ENCODE data around the gene FADS3. TPM values are rescaled to one million over a fixed set of nuclear protein-coding genes. Genes with fewer than 3 reads are reported as not detected.
A peak's percentile ranks its signal among the peaks of the same experiment; 100 is the strongest.

Gene FADS3
- total RNA-seq, 1 experiment from 2014 or later = 26.6 TPM

GRCh38 chr11:61905067-61905696, 13.8 kb upstream of the FADS3 start:
- in situ Hi-C loops (cut with HindIII; ENCODE audit: low pct_unique_long_range_greater_than_20kb, low sequenced_read_pairs) = no loop called here
- DNase-seq (ENCODE audit: low read depth, low spot score) = no peak

DNA sequence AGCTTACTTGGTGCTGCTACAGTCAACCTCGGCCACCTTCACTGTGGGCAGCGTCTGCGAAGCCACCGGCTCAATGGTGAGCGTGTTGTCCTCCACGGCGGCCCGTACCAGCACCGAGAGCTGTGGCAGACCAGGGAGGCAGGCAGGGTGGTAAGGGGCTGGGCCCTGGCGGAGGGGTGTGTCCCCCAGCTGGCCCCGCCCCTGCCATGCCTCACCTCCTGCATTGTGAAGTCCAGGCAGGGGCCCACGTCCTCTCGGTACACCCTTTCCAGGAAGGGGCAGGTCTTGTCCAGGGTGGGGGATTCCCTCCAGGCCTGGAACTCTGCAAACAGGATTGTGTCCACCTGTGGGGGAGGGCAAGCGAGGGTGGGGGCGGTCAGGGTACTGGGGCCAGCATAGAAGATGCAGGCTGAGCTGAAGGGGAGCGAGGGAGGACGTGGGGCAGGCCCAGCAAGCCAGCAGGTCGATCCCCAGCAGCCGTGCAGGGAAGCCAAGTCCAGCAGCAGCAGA, 13.2 kb upstream of the FADS3 start:
- in situ Hi-C loops (cut with HindIII; ENCODE audit: low pct_unique_long_range_greater_than_20kb, low sequenced_read_pairs) = no loop called here
- DNase-seq (ENCODE audit: low read depth, low spot score) = no peak

DNA sequence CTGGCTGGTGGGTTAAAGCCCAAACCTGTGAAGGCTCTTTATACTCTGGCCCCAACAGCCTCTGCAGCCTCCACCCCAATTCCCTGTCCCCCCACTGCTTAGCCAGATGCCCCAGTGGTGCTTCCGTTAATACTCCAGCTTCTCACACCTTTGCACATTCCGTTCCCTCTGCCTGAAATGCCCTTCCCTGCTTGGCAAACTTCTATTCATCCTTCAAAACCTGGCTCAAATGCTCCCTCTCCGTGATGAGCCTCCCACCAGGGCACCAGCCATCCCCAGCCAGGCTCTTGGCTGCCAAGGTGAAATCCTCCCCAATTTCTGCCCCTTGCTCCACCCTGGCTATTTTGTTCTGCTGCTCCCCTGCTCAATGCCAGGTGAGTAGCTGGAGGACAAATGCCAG, 12.5 kb upstream of the FADS3 start:
- no peak for DNase-seq (ENCODE audit: low read depth, low spot score)
- in situ Hi-C loops (cut with HindIII; ENCODE audit: low pct_unique_long_range_greater_than_20kb, low sequenced_read_pairs) = no loop called here

- in situ Hi-C loops (cut with HindIII; ENCODE audit: low pct_unique_long_range_greater_than_20kb, low sequenced_read_pairs) = no loop called here
- no peak for DNase-seq (ENCODE audit: low read depth, low spot score)
Observed at GRCh38 chr11:61902313-61902712, 11.0 kb upstream of the FADS3 start.

GRCh38 chr11:61901397-61901796, 10.1 kb upstream of the FADS3 start:
- no peak for DNase-seq (ENCODE audit: low read depth, low spot score)
- in situ Hi-C loops (cut with HindIII; ENCODE audit: low pct_unique_long_range_greater_than_20kb, low sequenced_read_pairs) = no loop called here

DNA sequence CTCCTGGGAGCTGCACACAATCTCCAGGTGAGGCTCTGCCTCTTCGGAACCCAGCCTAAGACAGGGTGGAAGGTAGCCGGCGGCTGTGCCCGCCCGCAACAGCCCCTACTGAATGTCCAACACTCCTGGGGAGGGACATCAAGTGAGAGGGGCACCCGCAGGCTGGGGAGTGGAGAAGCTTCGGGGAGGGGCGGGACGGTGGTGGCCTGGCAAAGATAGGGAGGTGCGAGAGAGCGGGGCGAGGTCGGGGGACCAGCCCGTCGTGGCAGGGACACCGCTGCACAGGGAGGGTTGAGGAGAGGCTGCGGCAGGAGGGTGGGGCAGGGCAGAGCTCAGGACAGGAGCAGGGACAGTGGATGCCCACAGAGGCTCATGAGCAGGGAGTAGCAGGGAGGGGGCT, 8.9 kb upstream of the FADS3 start:
- in situ Hi-C loops (cut with HindIII; ENCODE audit: low pct_unique_long_range_greater_than_20kb, low sequenced_read_pairs) = no loop called here
- no peak for DNase-seq (ENCODE audit: low read depth, low spot score)

GRCh38 chr11:61899146-61899841, 7.9 kb upstream of the FADS3 start:
- peak; percentile 74 for DNase-seq (ENCODE audit: low read depth, low spot score)
- in situ Hi-C loops (cut with HindIII; ENCODE audit: low pct_unique_long_range_greater_than_20kb, low sequenced_read_pairs) = no loop called here

DNA sequence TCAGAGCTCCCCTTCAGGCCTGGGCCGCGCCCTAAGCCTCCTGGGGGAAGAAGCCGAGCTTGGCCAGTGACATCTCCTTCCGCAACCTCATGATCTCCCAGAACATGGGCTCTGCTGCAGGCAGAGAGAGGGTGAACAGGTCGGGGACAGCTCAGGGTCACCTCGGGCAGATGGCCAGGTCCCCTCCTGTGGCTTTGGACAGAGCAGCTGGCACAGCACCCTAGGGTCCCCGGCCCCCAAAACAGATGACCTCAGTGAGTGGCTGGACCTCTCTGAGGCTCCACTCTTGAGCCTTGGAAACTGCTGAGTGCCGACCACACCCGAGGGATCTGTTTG, 6.9 kb upstream of the FADS3 start:
- in situ Hi-C loops (cut with HindIII; ENCODE audit: low pct_unique_long_range_greater_than_20kb, low sequenced_read_pairs) = no loop called here
- no peak for DNase-seq (ENCODE audit: low read depth, low spot score)

GRCh38 chr11:61897387-61898246, 6.3 kb upstream of the FADS3 start:
- peak; percentile 94 for DNase-seq (ENCODE audit: low read depth, low spot score)
- in situ Hi-C loops (cut with HindIII; ENCODE audit: low pct_unique_long_range_greater_than_20kb, low sequenced_read_pairs) = no loop called here

DNA sequence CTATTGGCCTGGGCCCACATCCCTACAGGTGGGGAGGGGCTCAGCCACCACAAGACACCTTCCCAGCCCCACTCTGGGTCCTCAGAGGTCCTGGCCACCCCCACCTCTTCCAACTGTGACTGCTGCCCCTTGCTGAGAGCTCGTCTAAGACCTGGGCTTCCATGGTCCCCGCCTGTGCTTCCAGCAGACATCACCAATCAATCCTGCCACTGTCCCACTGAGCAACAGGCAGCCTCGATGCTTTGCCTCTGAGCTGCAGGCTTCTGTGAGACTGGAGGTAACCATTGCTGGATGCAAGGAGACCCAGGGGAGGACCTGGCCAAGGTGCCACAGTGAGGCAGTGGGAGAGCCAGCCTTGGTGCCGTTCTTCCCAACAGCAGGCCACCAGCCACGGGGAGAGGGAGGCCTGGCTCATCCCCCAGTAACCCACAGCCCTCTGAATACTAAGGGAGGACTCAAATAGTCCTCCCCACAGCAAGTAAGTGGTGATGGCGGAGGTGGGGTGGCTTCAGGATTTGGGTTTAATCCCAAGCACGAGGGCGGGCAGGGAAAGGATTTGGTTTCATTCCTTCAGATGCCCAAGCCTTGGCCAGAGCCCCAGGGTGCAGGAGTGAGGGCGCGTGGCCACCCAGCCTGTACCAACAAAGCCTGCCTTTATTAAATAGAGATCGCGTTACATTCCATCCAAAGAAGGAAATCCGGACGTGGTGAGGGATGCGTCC, 5.5 kb upstream of the FADS3 start:
- in situ Hi-C loops (cut with HindIII; ENCODE audit: low pct_unique_long_range_greater_than_20kb, low sequenced_read_pairs) = no loop called here
- DNase-seq (ENCODE audit: low read depth, low spot score) = peak; percentile 92

GRCh38 chr11:61895718-61896059, 4.3 kb upstream of the FADS3 start:
- in situ Hi-C loops (cut with HindIII; ENCODE audit: low pct_unique_long_range_greater_than_20kb, low sequenced_read_pairs) = no loop called here
- DNase-seq (ENCODE audit: low read depth, low spot score) = no peak

DNA sequence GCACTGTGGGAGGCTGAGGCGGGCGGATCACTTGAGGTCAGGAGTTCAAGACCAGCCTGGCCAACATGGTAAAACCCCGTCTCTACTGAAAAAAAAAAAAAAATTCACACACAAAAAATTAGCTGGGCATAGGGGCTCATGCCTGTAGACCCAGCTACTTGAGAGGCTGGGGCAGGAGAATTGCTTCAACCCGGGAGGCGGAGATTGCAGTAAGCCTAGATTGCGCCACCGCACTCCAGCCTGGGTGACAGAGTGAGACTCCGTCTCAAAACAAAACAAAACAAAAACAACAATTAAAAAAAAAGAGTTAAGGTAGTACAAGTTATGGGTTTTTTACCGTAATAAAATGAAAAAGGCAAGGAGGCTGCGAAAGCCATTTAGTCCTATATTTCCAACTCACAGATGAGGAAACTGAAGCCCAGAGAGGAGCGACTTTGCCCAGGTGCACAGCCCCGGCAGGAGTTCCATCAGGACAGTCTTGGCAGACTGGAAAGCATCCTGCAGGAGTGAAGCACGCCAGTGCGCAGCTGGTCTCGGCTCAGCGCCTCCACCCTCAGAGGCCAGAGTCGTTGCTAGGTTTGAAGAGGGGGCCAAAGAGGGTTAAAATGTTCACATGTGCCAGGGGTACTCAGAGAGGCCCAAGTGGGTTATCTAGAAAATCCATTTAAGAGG, 3.8 kb upstream of the FADS3 start:
- in situ Hi-C loops (cut with HindIII; ENCODE audit: low pct_unique_long_range_greater_than_20kb, low sequenced_read_pairs) = no loop called here
- DNase-seq (ENCODE audit: low read depth, low spot score) = no peak

DNA sequence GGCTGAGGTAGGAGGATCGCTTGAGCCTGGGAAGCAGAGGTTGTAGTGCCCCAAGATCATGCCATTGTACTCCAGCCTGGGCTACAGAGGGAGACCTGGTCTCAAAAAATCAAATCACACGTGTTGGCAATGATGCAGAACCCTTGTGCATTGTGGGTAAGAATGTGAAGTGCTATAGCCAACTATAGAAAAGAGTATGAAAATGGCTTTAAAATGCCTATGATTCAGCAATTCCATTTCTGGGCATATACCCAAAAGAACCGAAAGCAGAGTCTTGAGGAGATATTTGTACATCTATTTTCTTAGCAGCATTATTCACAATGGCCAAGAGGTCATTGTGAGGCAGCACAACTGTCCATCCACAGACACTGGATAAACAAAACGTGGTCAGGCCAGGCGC, 2.6 kb upstream of the FADS3 start:
- DNase-seq (ENCODE audit: low read depth, low spot score) = no peak
- in situ Hi-C loops (cut with HindIII; ENCODE audit: low pct_unique_long_range_greater_than_20kb, low sequenced_read_pairs) = no loop called here

GRCh38 chr11:61892085-61892370, 683 bp upstream of the FADS3 start:
- no peak for DNase-seq (ENCODE audit: low read depth, low spot score)
- in situ Hi-C loops (cut with HindIII; ENCODE audit: low pct_unique_long_range_greater_than_20kb, low sequenced_read_pairs) = no loop called here

DNA sequence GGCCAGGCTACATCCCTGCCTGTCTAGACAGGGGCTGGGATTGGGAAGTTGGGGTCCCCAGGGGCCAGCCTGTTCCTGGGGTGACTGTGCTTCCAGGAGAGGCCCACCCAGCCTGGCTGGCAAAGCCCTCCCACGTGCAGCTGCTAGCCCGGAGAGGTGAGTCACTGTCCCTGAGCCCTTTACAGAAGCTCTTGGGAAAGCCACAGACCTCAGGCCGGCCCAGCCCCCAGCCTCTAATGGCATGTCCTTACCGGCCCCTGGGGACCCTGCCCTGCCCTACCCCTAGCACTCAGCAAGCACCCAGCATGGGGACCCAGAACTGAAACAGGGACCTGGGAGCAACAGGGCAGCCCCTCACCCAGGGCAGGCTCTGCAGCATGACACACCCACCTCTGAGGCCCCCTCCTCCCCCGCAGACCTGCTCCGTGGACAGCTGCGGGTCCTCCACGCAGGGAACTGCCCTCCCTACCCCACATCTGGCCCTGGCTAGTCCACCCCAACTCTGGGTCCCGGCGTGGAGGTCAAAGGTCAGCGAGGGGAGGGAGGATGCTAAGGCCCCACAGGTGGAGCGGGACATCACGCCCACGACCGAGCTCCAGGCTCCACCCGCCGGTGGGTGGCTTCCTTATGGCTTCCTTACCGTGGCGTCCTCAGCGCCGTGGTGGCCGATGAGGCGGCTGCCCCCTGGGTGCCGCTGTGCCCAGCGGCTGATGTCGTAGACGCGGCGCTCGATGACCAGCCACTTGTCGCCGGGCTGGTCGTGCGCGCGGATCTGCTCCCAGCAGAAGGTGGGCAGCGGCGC, 615 bp downstream of the FADS3 start:
- in situ Hi-C loops (cut with HindIII; ENCODE audit: low pct_unique_long_range_greater_than_20kb, low sequenced_read_pairs) = no loop called here
- DNase-seq (ENCODE audit: low read depth, low spot score) = no peak

DNA sequence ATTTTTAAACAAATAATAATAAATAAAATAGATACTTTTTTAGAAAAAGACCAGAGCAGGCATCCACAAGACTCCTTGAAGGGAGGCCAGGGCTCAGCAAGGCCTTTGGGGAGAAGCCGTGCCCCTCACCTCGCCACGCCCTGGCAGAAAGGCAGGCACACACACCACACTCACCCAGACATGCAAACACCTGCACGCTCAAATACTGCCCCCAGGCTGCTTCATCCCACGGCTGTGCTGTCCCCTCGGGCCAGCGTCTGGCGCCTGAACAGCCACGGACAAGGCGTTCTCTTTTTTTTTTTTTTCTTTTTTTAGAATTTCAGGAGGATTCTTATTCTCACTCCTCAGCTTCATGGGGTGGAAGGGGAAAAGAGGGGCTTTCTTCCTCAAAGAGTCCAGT, 1.5 kb downstream of the FADS3 start:
- DNase-seq (ENCODE audit: low read depth, low spot score) = no peak
- in situ Hi-C loops (cut with HindIII; ENCODE audit: low pct_unique_long_range_greater_than_20kb, low sequenced_read_pairs) = no loop called here

DNA sequence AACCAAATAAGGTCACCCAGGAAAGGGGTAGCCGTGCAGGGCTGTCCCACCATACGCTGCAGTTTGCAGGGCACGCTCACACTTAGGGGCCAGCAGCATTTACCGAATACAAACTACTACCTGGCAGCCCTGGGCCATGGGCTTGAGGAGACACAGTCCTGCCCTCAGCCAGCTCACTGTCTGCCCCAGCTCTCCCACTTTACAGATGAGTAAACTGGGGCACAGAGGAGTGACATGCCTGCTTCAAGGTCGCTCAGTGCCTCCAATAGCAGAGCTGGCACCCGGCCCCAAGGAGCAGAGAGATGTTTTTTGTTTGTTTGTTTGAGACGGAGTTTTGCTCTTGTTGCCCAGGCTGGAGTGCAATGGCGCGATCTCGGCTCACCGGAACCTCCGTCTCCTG, 2.8 kb downstream of the FADS3 start:
- no peak for DNase-seq (ENCODE audit: low read depth, low spot score)
- in situ Hi-C loops (cut with HindIII; ENCODE audit: low pct_unique_long_range_greater_than_20kb, low sequenced_read_pairs) = no loop called here

Measured in SK-MEL-5 (cell line).